ENCODE measurements around the gene SNED1.

Gene SNED1

DNA sequence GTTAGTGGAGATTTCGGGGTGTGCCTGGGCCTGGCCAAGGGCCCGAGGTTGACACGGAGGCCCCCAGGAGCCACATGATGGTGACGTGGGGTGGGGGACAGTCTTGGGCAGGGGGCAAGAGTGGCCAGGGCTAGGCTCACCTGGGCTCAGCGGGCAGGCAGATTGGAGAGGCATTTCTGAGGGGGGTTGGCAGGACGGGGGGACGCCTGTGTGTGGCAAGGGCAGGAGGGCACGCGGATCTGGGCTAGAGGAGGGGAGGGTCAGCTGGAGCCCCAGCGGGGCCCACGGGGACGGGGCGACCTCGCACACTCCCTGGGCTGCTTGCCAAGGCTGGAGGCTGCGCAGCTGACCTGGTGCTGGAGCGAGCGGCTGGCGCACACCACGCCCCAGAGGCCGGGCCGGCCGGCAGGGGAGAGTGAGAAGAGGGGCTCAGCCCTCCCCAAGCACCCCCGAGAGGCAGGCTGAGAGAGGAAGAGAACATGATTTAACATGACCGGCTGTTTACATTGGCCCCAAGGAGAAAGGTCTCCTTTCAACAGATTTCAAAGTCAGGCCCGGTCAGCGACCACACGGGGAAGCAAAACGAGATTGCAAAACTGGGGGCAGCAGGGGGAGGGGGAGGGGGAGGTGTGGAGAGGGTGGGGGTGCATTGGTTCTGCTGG lies 38.0 kb upstream of the SNED1 start:
- no peak for DNase-seq (ENCODE audit: low read depth)

DNA sequence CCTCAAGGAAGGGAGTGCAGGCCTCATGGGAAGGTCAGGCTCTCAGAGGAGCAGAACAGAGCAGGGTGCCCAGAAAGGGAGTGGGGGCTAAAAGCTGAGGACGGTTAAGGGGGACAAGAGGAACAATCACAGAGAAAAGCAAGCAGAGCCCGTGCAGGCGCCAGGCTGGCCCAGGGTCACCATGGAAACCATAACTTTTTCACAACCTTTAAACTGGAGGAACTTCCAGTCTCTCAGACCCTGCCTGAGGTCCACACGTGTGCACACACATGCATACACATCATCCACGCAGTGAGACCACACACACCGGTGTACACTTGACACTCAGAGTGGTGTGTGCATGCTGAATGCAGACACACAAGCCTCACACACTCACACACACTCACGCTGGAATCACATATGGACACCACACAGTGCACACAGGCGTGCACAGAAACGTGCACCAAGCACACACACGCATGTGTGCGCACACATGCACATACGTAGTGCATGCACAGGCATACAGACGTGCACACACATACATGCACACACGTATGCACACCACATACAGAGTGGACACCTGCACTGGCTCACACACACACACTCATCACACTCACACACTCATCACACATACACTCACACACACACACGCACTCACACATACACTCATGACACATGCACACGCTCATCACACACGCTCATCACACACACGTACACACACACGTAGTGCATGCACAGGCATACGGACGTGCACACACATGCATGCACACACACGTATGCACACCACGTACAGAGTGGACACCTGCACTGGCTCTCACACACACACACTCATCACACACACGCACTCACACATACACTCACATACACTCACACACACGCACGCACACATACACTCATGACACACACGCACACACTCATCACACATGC lies 37.2 kb upstream of the SNED1 start:
- DNase-seq (ENCODE audit: low read depth) = no peak

- DNase-seq (ENCODE audit: low read depth) = no peak
Measured at GRCh38 chr2:240961910-240962299, 36.5 kb upstream of the SNED1 start.

DNA sequence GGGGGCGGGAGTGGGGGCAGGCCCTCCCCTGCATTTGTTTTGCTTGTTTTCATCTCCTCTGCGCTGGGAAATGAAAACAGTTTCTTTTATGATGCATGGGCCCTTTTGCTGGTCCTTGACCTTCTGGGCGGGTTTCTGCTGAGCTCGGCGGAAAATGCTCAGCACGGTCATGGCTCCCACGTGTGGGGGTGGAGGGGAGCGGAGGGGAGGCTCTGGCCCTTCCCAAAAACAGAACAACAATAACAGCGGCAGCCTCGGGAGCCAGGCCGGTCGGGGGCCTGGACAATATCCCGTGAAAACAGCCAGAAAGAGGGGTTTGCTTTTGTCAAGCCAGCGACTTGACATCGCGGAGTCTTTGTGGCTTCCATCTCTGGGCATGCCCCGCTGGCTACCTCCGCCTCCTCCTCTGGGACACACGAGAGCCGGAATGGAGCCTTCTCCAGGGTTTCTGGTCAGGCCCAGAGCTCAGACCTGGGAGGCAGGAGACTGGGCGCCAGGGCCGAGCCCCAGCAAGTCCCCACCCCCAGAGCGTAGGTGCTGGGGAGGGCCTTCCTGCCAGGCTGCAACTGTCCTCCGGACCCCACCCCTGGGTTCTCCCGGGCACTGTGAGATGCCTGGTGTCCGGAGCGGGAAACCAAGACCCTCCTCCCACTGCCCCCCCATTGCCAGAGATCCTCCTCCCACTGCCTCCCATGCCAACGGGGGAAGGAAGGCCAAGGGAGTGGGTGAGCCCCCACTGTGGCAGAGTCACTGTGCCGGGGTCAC lies 35.9 kb upstream of the SNED1 start:
- no peak for DNase-seq (ENCODE audit: low read depth)

DNA sequence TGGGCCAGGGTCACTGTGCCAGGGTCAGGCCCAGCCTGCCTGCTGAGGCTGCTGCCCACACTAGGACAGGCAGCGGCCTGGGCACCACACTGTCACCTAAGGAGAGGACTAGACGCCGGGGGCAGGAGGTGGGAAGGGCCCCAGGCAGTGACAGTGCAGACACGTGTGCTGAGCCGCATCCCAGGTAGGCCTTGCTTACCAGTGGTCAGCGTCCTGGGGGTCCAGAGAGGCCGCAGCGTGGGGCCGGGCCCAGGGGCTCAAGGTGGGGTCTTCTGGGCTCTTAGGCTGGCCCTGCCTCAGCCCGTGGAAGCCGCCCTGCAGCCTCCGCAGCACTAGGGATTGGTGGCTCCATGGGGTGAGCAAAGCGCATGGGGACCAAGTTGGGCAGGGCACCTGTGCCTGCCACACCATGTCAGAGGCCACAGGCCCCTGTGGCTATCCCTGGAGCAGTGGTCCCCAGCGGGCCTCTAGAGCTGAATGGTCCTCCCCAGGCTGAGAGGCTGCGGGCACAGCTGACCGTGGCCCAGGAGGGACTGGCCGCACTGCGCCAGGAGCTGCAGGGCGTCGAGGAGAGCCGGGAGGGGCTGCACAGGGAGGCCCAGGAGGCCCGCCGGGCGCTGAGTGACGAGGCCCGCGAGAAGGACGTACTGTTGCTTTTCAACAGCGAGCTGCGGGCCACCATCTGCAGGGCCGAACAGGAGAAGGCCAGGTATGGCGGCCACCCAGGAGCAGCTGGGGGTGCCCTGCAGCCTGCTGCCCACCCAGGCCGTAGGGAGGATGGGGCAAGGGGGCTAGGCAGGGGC lies 35.2 kb upstream of the SNED1 start:
- DNase-seq (ENCODE audit: low read depth) = no peak

DNA sequence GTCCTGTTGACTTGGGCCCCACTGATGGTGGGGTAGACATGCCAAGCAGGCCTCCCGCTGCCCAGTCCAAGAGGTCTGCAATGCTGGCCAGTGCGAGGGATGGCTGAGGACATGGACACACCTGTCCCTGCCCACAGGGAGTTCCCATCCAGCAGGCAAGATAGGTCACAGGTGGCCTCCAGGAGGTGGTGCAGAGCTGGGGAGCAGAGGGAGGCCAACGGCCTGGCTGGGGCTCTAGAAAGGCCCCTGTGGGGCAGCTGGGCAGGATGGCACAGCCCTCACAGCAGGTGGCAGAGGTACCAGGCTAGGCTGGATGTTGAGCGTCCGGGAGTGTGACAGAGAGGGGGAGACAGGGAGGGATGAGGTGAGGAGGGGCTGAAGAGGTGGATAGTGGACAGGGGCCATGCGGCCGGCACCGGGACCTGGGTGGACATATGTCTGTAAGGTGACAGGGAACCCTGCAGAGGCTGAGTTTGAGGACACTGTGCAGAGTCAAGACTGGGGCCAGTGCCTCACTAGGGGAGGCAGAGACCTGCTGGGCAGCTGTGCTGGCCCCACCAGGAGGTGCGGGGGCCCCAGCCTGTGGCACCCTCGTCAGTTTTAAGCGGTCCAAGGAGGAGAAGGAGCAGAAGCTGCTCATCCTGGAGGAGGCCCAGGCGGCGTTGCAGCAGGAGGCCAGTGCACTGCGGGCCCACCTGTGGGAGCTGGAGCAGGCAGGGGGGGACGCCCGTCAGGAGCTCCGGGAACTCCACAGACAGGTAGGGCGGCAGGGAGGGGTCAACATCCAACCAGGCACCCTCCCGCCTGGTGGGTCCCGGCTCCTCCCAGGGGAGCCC lies 34.3 kb upstream of the SNED1 start:
- no peak for DNase-seq (ENCODE audit: low read depth)

DNA sequence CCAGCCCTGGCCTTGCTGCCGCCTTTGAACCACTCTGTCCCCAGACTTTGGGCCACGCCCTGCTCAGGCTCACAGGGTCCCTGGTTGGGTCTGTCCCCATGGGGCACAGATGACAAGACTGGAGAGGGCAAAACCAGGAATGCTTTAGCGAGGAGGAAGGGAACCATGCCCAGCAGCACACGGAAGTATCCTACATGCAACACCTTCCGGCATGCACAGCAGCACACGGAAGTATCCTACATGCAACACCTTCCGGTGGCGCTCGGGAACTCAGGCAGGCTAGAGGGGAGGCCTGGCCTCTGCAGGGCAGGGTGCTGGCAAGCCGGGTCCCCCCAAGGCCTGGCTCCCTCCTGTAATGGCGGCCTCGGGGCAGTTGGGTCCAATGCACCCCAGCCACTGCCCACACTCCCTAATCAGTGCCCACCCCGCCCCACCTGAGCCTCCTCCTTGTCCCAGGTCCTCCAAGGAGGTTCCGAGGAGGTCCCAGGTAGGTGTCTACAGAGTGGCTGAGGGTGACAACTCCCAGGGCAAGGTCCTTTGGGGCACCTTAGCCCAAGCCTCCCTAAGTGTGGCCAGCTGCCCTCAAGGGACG lies 33.6 kb upstream of the SNED1 start:
- no peak for DNase-seq (ENCODE audit: low read depth)

GRCh38 chr2:240965296-240965904 lies 33.0 kb upstream of the SNED1 start:
- no peak for DNase-seq (ENCODE audit: low read depth)

GRCh38 chr2:240965905-240966456 lies 32.4 kb upstream of the SNED1 start:
- DNase-seq (ENCODE audit: low read depth) = no peak

- no peak for DNase-seq (ENCODE audit: low read depth)
Measured at GRCh38 chr2:240966457-240966905, 31.9 kb upstream of the SNED1 start.

GRCh38 chr2:240966906-240967680 lies 31.3 kb upstream of the SNED1 start:
- no peak for DNase-seq (ENCODE audit: low read depth)

DNA sequence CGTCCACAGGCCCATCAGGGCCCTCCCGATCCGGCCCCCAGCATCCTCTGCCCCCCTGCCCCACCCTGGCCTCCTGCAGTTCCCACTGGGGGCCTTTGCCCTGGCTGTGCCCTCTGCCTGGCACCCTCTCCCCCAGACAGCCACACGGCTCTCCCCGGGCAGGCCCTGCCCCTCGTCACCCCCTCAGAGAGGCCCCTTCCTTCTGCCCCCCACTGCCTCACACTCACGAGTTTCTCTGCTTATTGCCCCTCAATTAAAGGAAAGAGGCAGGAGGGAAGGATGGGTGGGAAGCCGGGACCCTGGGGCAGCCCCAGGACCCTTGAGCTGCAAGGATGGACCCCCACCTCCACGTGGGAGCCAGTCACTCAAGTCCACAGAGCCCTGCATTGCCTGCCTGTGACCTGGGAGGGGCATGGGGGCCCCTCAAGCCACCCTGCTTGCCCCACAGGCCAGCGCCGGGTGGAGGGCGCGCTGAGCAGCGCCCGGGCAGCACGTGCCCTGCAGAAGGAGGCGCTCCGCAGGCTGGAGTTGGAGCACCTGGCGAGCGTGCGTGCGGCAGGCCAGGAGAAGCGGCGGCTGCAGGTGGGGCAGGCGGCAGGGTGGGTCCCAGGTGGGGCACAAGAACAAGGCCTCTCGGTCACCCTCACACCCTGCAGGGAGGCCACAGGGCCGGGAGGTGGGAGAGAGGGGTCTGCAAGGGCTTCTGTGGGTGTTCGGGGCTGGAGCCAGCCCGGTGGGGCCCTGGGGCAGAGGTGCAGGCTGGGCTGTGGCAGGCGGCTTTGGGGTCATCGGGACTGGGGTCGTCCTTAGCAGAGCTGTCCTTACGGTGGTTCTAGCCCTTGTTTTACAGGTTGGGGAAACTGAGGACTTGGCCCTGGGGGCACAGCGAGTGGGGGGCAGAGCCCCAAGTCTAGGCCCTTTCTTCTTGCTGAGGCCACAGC lies 30.5 kb upstream of the SNED1 start:
- DNase-seq (ENCODE audit: low read depth) = no peak

DNA sequence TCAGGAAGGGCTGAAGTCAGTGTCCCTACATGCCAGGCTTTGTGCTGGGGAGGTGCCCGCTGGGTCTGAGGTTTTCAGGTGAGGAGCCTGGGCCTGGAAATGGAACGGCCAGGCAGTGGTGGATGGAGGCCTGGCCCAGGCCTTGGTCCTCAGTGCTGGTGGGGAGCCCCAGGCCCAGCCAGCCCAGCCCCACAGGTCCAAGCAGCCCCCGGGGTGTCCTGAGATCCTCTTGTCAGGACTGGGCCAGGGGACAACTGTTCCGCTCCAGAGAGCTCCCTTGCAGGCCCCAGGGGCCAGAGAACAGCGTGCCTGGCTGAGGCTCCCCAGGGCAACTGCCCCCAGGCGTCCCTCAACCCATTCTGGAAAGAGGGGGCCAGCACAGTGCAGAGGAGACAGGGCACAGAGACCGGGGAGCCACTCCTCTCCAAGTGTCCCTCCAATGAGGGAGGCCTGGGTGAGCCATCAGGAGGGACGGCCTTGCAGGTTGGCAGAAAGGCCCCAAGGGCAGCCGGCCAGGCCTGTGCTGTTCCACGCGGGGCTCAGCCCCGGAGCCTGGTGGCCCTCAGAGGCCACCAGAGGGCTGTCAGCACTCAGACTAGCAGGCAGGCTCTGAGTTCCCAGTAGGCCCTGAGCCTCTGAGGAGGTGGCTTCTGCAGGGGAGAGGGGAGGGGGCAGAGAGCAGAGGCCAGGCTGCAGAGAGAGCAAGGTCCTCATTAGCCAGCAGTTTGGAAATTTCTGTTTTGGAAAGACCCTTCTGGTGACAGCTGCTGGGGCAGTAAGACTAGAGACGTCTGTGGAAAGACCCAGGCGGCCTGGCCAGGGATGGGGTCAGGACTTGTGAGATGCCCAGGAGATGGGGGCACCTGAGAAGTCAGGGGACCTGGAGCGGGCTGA lies 29.4 kb upstream of the SNED1 start:
- no peak for DNase-seq (ENCODE audit: low read depth)

- no peak for DNase-seq (ENCODE audit: low read depth)
Measured at GRCh38 chr2:240970104-240970503, 28.3 kb upstream of the SNED1 start.

DNA sequence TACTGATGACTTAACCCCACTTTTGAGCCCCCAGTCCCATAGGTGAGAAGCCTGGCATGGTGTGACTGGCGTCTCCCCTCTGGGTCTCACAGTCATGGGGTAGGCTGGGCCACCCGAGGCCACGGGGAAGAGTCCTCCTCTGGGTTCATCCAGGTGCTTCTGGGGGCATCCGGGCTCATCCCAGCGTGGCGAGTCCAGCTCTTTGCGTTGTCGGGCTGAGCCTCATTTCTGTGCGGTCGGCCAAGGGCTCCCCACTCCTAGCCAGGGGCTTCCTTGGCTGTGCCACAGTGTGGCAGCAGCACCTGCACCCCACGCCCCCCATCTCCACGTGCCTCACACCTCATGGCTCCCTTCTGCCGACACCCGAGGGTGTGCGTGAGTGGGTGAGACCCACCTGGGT lies 27.6 kb upstream of the SNED1 start:
- no peak for DNase-seq (ENCODE audit: low read depth)

DNA sequence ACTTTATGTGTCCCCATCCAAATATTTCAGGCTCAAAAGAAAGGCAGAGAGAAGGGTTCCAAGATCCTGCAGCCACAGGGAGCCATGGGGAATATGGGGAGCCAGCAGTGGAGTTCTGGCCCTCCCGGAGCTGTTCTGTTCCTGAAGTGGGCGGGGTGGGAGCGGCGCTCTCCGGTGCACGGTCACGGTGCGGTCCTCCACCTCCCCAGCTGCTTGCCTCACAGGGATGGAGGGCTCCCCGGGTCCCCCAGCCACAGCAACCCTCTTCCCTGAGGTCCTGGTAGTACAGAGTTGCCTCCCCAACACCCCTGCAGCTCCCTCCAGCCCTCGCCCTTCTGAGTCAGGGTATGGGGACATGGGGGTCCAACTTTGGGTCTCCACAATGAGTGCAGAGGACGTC lies 26.2 kb upstream of the SNED1 start:
- DNase-seq (ENCODE audit: low read depth) = no peak

All from stimulated activated CD8-positive, alpha-beta memory T cell treated with anti-CD3 and anti-CD28 coated beads, Interleukin-15, amount 100 ng/mL, for 24 hours (primary cell).